ENCODE results near the gene CCDC6. TPM values are rescaled to one million over a fixed set of nuclear protein-coding genes. Genes with fewer than 3 reads are reported as not detected.
A peak's percentile ranks its signal among the peaks of the same experiment; 100 is the strongest.
"Not testable (repeated sequence)": the region's sequence is repeated elsewhere in the genome, so short reads cannot be mapped to it uniquely, and the experiment has no call there.

CCDC6 gene
- total and polyA plus RNA-seq, 2 of the 8 experiments (the other 6 are each of a cell fraction or from before 2014, with no cell fraction given): 42.2 to 74.4 TPM

- H3K27me3 ChIP-seq (replicated peaks in 1 of 4; ENCODE audit: control insufficient read depth in 3 of 4, extremely low read depth in 1 of 4, insufficient read depth in 3 of 4, low read length in 3 of 4); H3K56ac ChIP-seq (replicated peaks; ENCODE audit: insufficient read length, low read depth, low read length); H3K79me2 ChIP-seq (ENCODE audit: control insufficient read depth in 1 of 2, insufficient read depth in 2 of 2, low read length in 2 of 2); H2BK20ac ChIP-seq (ENCODE audit: low read length); H3K4ac ChIP-seq (replicated peaks; ENCODE audit: insufficient read length, low read depth, low read length); H4K8ac ChIP-seq (ENCODE audit: extremely low read depth, insufficient read depth, low read length); POLR2A ChIA-PET (ENCODE audit: partially characterized antibody); H3K9ac ChIP-seq (replicated peaks in 1 of 4; ENCODE audit: extremely low read depth in 1 of 4, low read depth in 3 of 4, low read length in 3 of 4); H2BK5ac ChIP-seq (ENCODE audit: low read depth, low read length); H3K14ac ChIP-seq (ENCODE audit: insufficient read length); H2BK12ac ChIP-seq (ENCODE audit: low read depth, low read length); H4K20me1 ChIP-seq (replicated peaks in 1 of 2; ENCODE audit: control insufficient read depth in 1 of 2, insufficient read depth in 2 of 2, low read length in 2 of 2); H3K4me3 ChIP-seq (ENCODE audit: extremely low read depth in 1 of 4, insufficient read depth in 2 of 4, low read depth in 3 of 4, low read length in 4 of 4); H3K79me1 ChIP-seq (ENCODE audit: low read depth, low read length); H4K91ac ChIP-seq (replicated peaks; ENCODE audit: insufficient read length, low read length); H3K9me3 ChIP-seq (ENCODE audit: insufficient read depth in 2 of 2, low read depth in 1 of 2, low read length in 1 of 2); H2BK15ac ChIP-seq (ENCODE audit: low read length); H3K23ac ChIP-seq (ENCODE audit: insufficient read length); H3K4me1 ChIP-seq (replicated peaks in 1 of 4; ENCODE audit: control insufficient read depth in 3 of 4, insufficient read depth in 4 of 4, low read length in 3 of 4); H3K23me2 ChIP-seq (ENCODE audit: low read depth, low read length); H3K27ac ChIP-seq (ENCODE audit: low read depth, low read length); H2AK5ac ChIP-seq (ENCODE audit: low read depth, low read length); H2AFZ ChIP-seq (ENCODE audit: low read length); FAIRE-seq; H3K18ac ChIP-seq (ENCODE audit: extremely low read depth, low read length); H4K5ac ChIP-seq (ENCODE audit: insufficient read length, low read depth, low read length); H2BK120ac ChIP-seq (replicated peaks; ENCODE audit: low read depth, low read length); H3K4me2 ChIP-seq (ENCODE audit: insufficient read depth in 1 of 2, low read depth in 2 of 2, low read length in 2 of 2); DNase-seq (ENCODE audit: low read depth in 1 of 2, low spot score in 2 of 2): not testable (repeated sequence)
- TF ChIP-seq RAD21 (IDR thresholded peaks at IDR 0.05 in 1 of 2, conservative IDR thresholded peaks at IDR 0.05 in 1 of 2; ENCODE audit: low read depth in 2 of 2, low read length in 2 of 2): 0 out of 4 replicates have a peak, but pooled peaks have one; percentile 3 to 8
- TF ChIP-seq, protein P1, sequence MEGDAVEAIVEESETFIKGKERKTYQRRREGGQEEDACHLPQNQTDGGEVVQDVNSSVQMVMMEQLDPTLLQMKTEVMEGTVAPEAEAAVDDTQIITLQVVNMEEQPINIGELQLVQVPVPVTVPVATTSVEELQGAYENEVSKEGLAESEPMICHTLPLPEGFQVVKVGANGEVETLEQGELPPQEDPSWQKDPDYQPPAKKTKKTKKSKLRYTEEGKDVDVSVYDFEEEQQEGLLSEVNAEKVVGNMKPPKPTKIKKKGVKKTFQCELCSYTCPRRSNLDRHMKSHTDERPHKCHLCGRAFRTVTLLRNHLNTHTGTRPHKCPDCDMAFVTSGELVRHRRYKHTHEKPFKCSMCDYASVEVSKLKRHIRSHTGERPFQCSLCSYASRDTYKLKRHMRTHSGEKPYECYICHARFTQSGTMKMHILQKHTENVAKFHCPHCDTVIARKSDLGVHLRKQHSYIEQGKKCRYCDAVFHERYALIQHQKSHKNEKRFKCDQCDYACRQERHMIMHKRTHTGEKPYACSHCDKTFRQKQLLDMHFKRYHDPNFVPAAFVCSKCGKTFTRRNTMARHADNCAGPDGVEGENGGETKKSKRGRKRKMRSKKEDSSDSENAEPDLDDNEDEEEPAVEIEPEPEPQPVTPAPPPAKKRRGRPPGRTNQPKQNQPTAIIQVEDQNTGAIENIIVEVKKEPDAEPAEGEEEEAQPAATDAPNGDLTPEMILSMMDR (IDR thresholded peaks at IDR 0.05; ENCODE audit: control extremely low read depth in 1 of 3, insufficient read depth in 1 of 3, low read depth in 1 of 3, low read length in 3 of 3): peak in 1 of 3 experiments; percentile 15; a peak in 1 of 4 replicates
- 94% methylated on average over 7 of the region's 7 CpGs; no CpG with 5 or more reads in 1 of the 2 experiments for WGBS, 2 experiments (ENCODE audit: extremely low coverage in 1 of 2, insufficient coverage in 1 of 2, insufficient read length in 1 of 2, insufficient replicate concordance in 2 of 2, low coverage in 1 of 2, low lambda C conversion rate in 2 of 2, missing lambda C conversion rate in 1 of 2)
- CTCF ChIA-PET (ENCODE audit: partially characterized antibody): interaction anchor here (0.7 to 1.5 kb wide), 8 partner anchors 20 to 312 kb away, joined by 3 to 4 read pairs (median 3); no protein-coding TSS in a partner anchor
- H3K36me3 ChIP-seq (ENCODE audit: control insufficient read depth in 2 of 4, insufficient read depth in 4 of 4, low read length in 3 of 4): peaks cover 0 to 20% (median 3%) of the 10 kb centered on the region in 4 experiments; a peak in 4 of 8 replicates
These were observed 119.3 kb downstream of the CCDC6 start for GRCh38 chr10:59787032-59787431.

All from H1 (cell line).